ENCODE measurements around the gene TMOD1.
A peak's percentile ranks its signal among the peaks of the same experiment; 100 is the strongest.

GRCh38 chr9:97468658-97469448, 32.6 kb upstream of the TMOD1 start:
- TF ChIP-seq NR2C2 (CRISPR knock-in tag; IDR thresholded peaks at IDR 0.05) (no peak), NFE2L1 (CRISPR knock-in tag; IDR thresholded peaks at IDR 0.05) (no peak), ATF6 (CRISPR knock-in tag; IDR thresholded peaks at IDR 0.05) (no peak), ATF1 (CRISPR knock-in tag; IDR thresholded peaks at IDR 0.05) (no peak), FOXK1 (CRISPR knock-in tag; IDR thresholded peaks at IDR 0.05) (no peak), SMAD3 (CRISPR knock-in tag; IDR thresholded peaks at IDR 0.05; ENCODE audit: borderline replicate concordance) (no peak), ZNF263 (CRISPR knock-in tag; IDR thresholded peaks at IDR 0.05; ENCODE audit: low read depth) (no peak)
- TF ChIP-seq, protein P1, sequence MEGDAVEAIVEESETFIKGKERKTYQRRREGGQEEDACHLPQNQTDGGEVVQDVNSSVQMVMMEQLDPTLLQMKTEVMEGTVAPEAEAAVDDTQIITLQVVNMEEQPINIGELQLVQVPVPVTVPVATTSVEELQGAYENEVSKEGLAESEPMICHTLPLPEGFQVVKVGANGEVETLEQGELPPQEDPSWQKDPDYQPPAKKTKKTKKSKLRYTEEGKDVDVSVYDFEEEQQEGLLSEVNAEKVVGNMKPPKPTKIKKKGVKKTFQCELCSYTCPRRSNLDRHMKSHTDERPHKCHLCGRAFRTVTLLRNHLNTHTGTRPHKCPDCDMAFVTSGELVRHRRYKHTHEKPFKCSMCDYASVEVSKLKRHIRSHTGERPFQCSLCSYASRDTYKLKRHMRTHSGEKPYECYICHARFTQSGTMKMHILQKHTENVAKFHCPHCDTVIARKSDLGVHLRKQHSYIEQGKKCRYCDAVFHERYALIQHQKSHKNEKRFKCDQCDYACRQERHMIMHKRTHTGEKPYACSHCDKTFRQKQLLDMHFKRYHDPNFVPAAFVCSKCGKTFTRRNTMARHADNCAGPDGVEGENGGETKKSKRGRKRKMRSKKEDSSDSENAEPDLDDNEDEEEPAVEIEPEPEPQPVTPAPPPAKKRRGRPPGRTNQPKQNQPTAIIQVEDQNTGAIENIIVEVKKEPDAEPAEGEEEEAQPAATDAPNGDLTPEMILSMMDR (IDR thresholded peaks at IDR 0.05): peak; percentile 38; the same call in 1 of the 2 replicates
- TF ChIP-seq, protein P2, sequence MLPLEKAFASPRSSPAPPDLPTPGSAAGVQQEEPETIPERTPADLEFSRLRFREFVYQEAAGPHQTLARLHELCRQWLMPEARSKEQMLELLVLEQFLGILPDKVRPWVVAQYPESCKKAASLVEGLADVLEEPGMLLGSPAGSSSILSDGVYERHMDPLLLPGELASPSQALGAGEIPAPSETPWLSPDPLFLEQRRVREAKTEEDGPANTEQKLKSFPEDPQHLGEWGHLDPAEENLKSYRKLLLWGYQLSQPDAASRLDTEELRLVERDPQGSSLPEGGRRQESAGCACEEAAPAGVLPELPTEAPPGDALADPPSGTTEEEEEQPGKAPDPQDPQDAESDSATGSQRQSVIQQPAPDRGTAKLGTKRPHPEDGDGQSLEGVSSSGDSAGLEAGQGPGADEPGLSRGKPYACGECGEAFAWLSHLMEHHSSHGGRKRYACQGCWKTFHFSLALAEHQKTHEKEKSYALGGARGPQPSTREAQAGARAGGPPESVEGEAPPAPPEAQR (CRISPR knock-in tag; IDR thresholded peaks at IDR 0.05): no peak
- TF ChIP-seq, protein P3, sequence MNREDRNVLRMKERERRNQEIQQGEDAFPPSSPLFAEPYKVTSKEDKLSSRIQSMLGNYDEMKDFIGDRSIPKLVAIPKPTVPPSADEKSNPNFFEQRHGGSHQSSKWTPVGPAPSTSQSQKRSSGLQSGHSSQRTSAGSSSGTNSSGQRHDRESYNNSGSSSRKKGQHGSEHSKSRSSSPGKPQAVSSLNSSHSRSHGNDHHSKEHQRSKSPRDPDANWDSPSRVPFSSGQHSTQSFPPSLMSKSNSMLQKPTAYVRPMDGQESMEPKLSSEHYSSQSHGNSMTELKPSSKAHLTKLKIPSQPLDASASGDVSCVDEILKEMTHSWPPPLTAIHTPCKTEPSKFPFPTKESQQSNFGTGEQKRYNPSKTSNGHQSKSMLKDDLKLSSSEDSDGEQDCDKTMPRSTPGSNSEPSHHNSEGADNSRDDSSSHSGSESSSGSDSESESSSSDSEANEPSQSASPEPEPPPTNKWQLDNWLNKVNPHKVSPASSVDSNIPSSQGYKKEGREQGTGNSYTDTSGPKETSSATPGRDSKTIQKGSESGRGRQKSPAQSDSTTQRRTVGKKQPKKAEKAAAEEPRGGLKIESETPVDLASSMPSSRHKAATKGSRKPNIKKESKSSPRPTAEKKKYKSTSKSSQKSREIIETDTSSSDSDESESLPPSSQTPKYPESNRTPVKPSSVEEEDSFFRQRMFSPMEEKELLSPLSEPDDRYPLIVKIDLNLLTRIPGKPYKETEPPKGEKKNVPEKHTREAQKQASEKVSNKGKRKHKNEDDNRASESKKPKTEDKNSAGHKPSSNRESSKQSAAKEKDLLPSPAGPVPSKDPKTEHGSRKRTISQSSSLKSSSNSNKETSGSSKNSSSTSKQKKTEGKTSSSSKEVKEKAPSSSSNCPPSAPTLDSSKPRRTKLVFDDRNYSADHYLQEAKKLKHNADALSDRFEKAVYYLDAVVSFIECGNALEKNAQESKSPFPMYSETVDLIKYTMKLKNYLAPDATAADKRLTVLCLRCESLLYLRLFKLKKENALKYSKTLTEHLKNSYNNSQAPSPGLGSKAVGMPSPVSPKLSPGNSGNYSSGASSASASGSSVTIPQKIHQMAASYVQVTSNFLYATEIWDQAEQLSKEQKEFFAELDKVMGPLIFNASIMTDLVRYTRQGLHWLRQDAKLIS (CRISPR knock-in tag; IDR thresholded peaks at IDR 0.05; ENCODE audit: borderline replicate concordance): no peak
- TF ChIP-seq, protein P4, sequence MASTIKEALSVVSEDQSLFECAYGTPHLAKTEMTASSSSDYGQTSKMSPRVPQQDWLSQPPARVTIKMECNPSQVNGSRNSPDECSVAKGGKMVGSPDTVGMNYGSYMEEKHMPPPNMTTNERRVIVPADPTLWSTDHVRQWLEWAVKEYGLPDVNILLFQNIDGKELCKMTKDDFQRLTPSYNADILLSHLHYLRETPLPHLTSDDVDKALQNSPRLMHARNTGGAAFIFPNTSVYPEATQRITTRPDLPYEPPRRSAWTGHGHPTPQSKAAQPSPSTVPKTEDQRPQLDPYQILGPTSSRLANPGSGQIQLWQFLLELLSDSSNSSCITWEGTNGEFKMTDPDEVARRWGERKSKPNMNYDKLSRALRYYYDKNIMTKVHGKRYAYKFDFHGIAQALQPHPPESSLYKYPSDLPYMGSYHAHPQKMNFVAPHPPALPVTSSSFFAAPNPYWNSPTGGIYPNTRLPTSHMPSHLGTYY (CRISPR knock-in tag; IDR thresholded peaks at IDR 0.05): no peak
- TF ChIP-seq, protein P5, sequence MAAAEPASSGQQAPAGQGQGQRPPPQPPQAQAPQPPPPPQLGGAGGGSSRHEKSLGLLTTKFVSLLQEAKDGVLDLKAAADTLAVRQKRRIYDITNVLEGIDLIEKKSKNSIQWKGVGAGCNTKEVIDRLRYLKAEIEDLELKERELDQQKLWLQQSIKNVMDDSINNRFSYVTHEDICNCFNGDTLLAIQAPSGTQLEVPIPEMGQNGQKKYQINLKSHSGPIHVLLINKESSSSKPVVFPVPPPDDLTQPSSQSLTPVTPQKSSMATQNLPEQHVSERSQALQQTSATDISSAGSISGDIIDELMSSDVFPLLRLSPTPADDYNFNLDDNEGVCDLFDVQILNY (CRISPR knock-in tag; IDR thresholded peaks at IDR 0.05): no peak
- TF ChIP-seq, protein P6, sequence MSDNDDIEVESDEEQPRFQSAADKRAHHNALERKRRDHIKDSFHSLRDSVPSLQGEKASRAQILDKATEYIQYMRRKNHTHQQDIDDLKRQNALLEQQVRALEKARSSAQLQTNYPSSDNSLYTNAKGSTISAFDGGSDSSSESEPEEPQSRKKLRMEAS (CRISPR knock-in tag; IDR thresholded peaks at IDR 0.05): no peak

Data from WTC11 (cell line).